ENCODE results near the gene IL6ST. TPM values are rescaled to one million over a fixed set of nuclear protein-coding genes. Genes with fewer than 3 reads are reported as not detected.
"Not testable (repeated sequence)": the region's sequence is repeated elsewhere in the genome, so short reads cannot be mapped to it uniquely, and the experiment has no call there.

The IL6ST gene
- polyA plus RNA-seq, 1 donor (not counting 4 experiments of a cell fraction or from before 2014, with no cell fraction given) = 41.3 TPM

DNA sequence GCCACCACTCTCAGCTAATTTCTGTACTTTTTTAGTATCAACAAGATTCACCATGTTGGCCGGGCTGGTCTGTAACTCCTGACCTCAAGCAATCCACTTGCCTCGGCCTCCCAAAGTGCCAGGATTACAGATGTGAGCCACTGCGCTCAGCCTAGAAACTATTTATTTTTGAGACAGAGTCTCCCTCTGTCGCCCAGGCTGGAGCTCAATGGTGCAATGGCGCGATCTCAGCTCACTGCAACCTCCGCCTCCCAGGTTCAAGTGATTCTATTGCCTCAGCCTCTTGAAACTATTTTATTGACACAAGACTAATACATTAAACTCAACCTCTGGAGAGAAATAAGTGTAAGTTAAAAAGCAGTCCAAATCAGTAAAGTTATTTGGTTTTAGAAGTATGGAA, 34.0 kb downstream of the IL6ST start:
- peaks cover under 1% of the 10 kb centered on the region for H3K4me1 ChIP-seq (ENCODE audit: control insufficient read depth, extremely low read depth, insufficient read depth, low read length)
- no peak overlapping the region for H3K4me2 ChIP-seq (ENCODE audit: control insufficient read depth, extremely low read depth, insufficient read depth, low read depth, low read length)
- H3K79me2 ChIP-seq (ENCODE audit: control insufficient read depth, insufficient read depth, low read length) = no peaks in the 10 kb centered on the region
- no peak for DNase-seq (ENCODE audit: low read depth, low spot score)
- dilution Hi-C loops (cut with MboI; ENCODE audit: extremely low pct_ligation_motif_present, low sequenced_read_pairs) = no loop called here
- H3K27me3 ChIP-seq (ENCODE audit: control insufficient read depth, extremely low read depth, insufficient read depth, low read length) = no peaks in the 10 kb centered on the region
- H4K20me1 ChIP-seq (ENCODE audit: control insufficient read depth, extremely low read depth, insufficient read depth, low read length) = no peaks in the 10 kb centered on the region
- no peaks in the 10 kb centered on the region for H3K9me3 ChIP-seq (ENCODE audit: control insufficient read depth, low read depth, low read length)
- H3K9me1 ChIP-seq (ENCODE audit: control insufficient read depth, extremely low read depth, insufficient read depth, low read length) = no peaks in the 10 kb centered on the region
- no peak for FAIRE-seq
- H3K27ac ChIP-seq (ENCODE audit: control insufficient read depth, insufficient read depth, low read length) = no peak overlapping the region
- H3K4me3 ChIP-seq (ENCODE audit: control insufficient read depth in 2 of 3, extremely low read depth in 1 of 3, insufficient read depth in 2 of 3, low read depth in 1 of 3, low read length in 3 of 3) = no peak overlapping the region
- H2AFZ ChIP-seq (ENCODE audit: control insufficient read depth, low read length) = no peak overlapping the region
- H3K9ac ChIP-seq (ENCODE audit: control insufficient read depth, extremely low read depth, insufficient read depth, low read length) = no peak overlapping the region
- H3K36me3 ChIP-seq (ENCODE audit: control insufficient read depth in 2 of 2, extremely low read depth in 1 of 2, insufficient read depth in 2 of 2, low read length in 2 of 2) = peaks cover 4 to 7% of the 10 kb centered on the region in 2 experiments
- no peak for TF ChIP-seq CTCF (optimal IDR thresholded peaks at IDR 0.05 in 1 of 3, IDR thresholded peaks at IDR 0.05 in 1 of 3, conservative IDR thresholded peaks at IDR 0.05 in 1 of 3; ENCODE audit: extremely low read depth in 1 of 3, insufficient read depth in 2 of 3, low read length in 3 of 3)
- no peak for TF ChIP-seq EZH2 (IDR thresholded peaks at IDR 0.05; ENCODE audit: low read length)

DNA sequence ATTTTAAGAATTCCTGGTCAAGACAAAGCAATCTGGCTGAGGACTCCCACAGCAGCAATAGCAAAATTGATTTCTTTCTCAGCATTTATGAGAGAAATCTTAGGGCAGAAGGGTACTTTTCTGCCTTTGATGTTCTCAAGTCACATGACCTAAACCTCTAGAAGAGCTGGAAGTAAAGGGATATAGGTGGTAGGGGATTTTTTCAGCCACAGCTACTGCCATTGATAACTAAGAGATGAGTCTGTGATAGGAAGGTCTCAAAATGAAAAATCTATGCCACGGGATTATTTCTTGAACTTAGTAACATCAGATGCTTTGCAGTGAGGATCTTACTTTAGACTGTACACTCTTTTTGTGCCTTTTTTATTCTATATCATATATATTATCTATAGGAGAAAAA, 35.6 kb downstream of the IL6ST start:
- Histone ChIP-seq H3K9ac (ENCODE audit: control insufficient read depth, extremely low read depth, insufficient read depth, low read length) (no peak overlapping the region), H3K27ac (ENCODE audit: control insufficient read depth, insufficient read depth, low read length) (no peak overlapping the region), H3K9me1 (ENCODE audit: control insufficient read depth, extremely low read depth, insufficient read depth, low read length) (no peaks in the 10 kb centered on the region), H3K79me2 (ENCODE audit: control insufficient read depth, insufficient read depth, low read length) (no peaks in the 10 kb centered on the region), H3K4me1 (ENCODE audit: control insufficient read depth, extremely low read depth, insufficient read depth, low read length) (no peaks in the 10 kb centered on the region), H3K27me3 (ENCODE audit: control insufficient read depth, extremely low read depth, insufficient read depth, low read length) (no peaks in the 10 kb centered on the region), H4K20me1 (ENCODE audit: control insufficient read depth, extremely low read depth, insufficient read depth, low read length) (no peaks in the 10 kb centered on the region), H3K9me3 (ENCODE audit: control insufficient read depth, low read depth, low read length) (no peaks in the 10 kb centered on the region), H3K36me3 (ENCODE audit: control insufficient read depth in 2 of 2, extremely low read depth in 1 of 2, insufficient read depth in 2 of 2, low read length in 2 of 2) (peaks cover 7 to 8% of the 10 kb centered on the region in 2 experiments), H3K4me2 (ENCODE audit: control insufficient read depth, extremely low read depth, insufficient read depth, low read depth, low read length) (no peak overlapping the region), H3K4me3 (ENCODE audit: control insufficient read depth in 2 of 3, extremely low read depth in 1 of 3, insufficient read depth in 2 of 3, low read depth in 1 of 3, low read length in 3 of 3) (no peak overlapping the region), H2AFZ (ENCODE audit: control insufficient read depth, low read length) (no peak overlapping the region)
- DNase-seq (ENCODE audit: low read depth, low spot score) = no peak
- no peak for FAIRE-seq
- TF ChIP-seq EZH2 (IDR thresholded peaks at IDR 0.05; ENCODE audit: low read length) = no peak
- no peak for TF ChIP-seq CTCF (optimal IDR thresholded peaks at IDR 0.05 in 1 of 3, IDR thresholded peaks at IDR 0.05 in 1 of 3, conservative IDR thresholded peaks at IDR 0.05 in 1 of 3; ENCODE audit: extremely low read depth in 1 of 3, insufficient read depth in 2 of 3, low read length in 3 of 3)
- dilution Hi-C loops (cut with MboI; ENCODE audit: extremely low pct_ligation_motif_present, low sequenced_read_pairs) = no loop called here

DNA sequence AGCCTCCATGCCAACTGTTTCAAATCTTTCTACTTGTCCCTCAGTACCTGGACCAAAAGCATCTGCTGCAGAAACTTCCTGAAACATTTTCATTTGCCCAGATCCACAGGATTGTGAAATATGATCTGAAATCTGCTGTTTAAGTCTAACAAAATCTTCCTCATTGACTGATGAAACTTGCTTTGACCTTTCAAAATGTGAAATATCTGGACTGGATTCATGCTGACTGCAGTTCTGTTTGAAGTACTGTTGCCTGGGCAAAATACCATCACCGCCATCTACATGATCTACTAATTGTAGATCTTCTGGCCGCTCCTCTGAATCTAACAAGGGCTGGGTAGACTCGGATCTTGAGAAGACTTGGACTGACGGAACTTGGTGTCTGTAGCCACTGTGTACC, 53.6 kb downstream of the IL6ST start:
- H3K9me1 ChIP-seq (ENCODE audit: control insufficient read depth, extremely low read depth, insufficient read depth, low read length); H3K27ac ChIP-seq (ENCODE audit: control insufficient read depth, insufficient read depth, low read length); H3K4me1 ChIP-seq (ENCODE audit: control insufficient read depth, extremely low read depth, insufficient read depth, low read length); H3K4me3 ChIP-seq (ENCODE audit: control insufficient read depth in 2 of 3, extremely low read depth in 1 of 3, insufficient read depth in 2 of 3, low read depth in 1 of 3, low read length in 3 of 3); H3K36me3 ChIP-seq (ENCODE audit: control insufficient read depth in 2 of 2, extremely low read depth in 1 of 2, insufficient read depth in 2 of 2, low read length in 2 of 2); dilution Hi-C loops (cut with MboI; ENCODE audit: extremely low pct_ligation_motif_present, low sequenced_read_pairs); H4K20me1 ChIP-seq (ENCODE audit: control insufficient read depth, extremely low read depth, insufficient read depth, low read length); H3K4me2 ChIP-seq (ENCODE audit: control insufficient read depth, extremely low read depth, insufficient read depth, low read depth, low read length); FAIRE-seq; H2AFZ ChIP-seq (ENCODE audit: control insufficient read depth, low read length); H3K27me3 ChIP-seq (ENCODE audit: control insufficient read depth, extremely low read depth, insufficient read depth, low read length); H3K9ac ChIP-seq (ENCODE audit: control insufficient read depth, extremely low read depth, insufficient read depth, low read length); H3K79me2 ChIP-seq (ENCODE audit: control insufficient read depth, insufficient read depth, low read length); DNase-seq (ENCODE audit: low read depth, low spot score); H3K9me3 ChIP-seq (ENCODE audit: control insufficient read depth, low read depth, low read length): not testable (repeated sequence)

- H3K9me3 ChIP-seq (ENCODE audit: control insufficient read depth, low read depth, low read length); H3K27ac ChIP-seq (ENCODE audit: control insufficient read depth, insufficient read depth, low read length); H3K79me2 ChIP-seq (ENCODE audit: control insufficient read depth, insufficient read depth, low read length); H3K27me3 ChIP-seq (ENCODE audit: control insufficient read depth, extremely low read depth, insufficient read depth, low read length); H3K9me1 ChIP-seq (ENCODE audit: control insufficient read depth, extremely low read depth, insufficient read depth, low read length); DNase-seq (ENCODE audit: low read depth, low spot score); H3K9ac ChIP-seq (ENCODE audit: control insufficient read depth, extremely low read depth, insufficient read depth, low read length); H3K4me2 ChIP-seq (ENCODE audit: control insufficient read depth, extremely low read depth, insufficient read depth, low read depth, low read length); dilution Hi-C loops (cut with MboI; ENCODE audit: extremely low pct_ligation_motif_present, low sequenced_read_pairs); H3K4me1 ChIP-seq (ENCODE audit: control insufficient read depth, extremely low read depth, insufficient read depth, low read length); FAIRE-seq; H2AFZ ChIP-seq (ENCODE audit: control insufficient read depth, low read length); H3K4me3 ChIP-seq (ENCODE audit: control insufficient read depth in 2 of 3, extremely low read depth in 1 of 3, insufficient read depth in 2 of 3, low read depth in 1 of 3, low read length in 3 of 3); H4K20me1 ChIP-seq (ENCODE audit: control insufficient read depth, extremely low read depth, insufficient read depth, low read length); H3K36me3 ChIP-seq (ENCODE audit: control insufficient read depth in 2 of 2, extremely low read depth in 1 of 2, insufficient read depth in 2 of 2, low read length in 2 of 2): not testable (repeated sequence)
These were observed 57.2 kb downstream of the IL6ST start for GRCh38 chr5:55937598-55937997.

All from keratinocyte (primary cell).